Measurements from ENCODE around the gene APBA1.

The APBA1 gene

GRCh38 chr9:69519470-69520240 lies 152.5 kb downstream of the APBA1 start:
- no peak for DNase-seq (ENCODE audit: low spot score)

- DNase-seq (ENCODE audit: low spot score): no peak
Observed at GRCh38 chr9:69516353-69517322, 155.5 kb downstream of the APBA1 start.

GRCh38 chr9:69515810-69516209 lies 156.4 kb downstream of the APBA1 start:
- DNase-seq (ENCODE audit: low spot score): no peak

- no peak for DNase-seq (ENCODE audit: low spot score)
Observed at GRCh38 chr9:69513141-69513820, 158.9 kb downstream of the APBA1 start.

- no peak for DNase-seq (ENCODE audit: low spot score)
Observed at GRCh38 chr9:69504058-69504457, 168.1 kb downstream of the APBA1 start.

GRCh38 chr9:69502671-69503301 lies 169.4 kb downstream of the APBA1 start:
- peak; percentile 24 for DNase-seq (ENCODE audit: low spot score)

GRCh38 chr9:69500896-69501295 lies 171.3 kb downstream of the APBA1 start:
- no peak for DNase-seq (ENCODE audit: low spot score)

- DNase-seq (ENCODE audit: low spot score): no peak
Observed at GRCh38 chr9:69499959-69500358, 172.2 kb downstream of the APBA1 start.

- no peak for DNase-seq (ENCODE audit: low spot score)
Observed at GRCh38 chr9:69499407-69499806, 172.8 kb downstream of the APBA1 start.

- DNase-seq (ENCODE audit: low spot score): no peak
Observed at GRCh38 chr9:69498470-69498869, 173.7 kb downstream of the APBA1 start.

- DNase-seq (ENCODE audit: low spot score): no peak
Observed at GRCh38 chr9:69497816-69498215, 174.4 kb downstream of the APBA1 start.

GRCh38 chr9:69496846-69497450 lies 175.2 kb downstream of the APBA1 start:
- DNase-seq (ENCODE audit: low spot score): no peak

GRCh38 chr9:69495296-69495695 lies 176.9 kb downstream of the APBA1 start:
- no peak for DNase-seq (ENCODE audit: low spot score)

GRCh38 chr9:69494763-69495162 lies 177.4 kb downstream of the APBA1 start:
- DNase-seq (ENCODE audit: low spot score): no peak

- DNase-seq (ENCODE audit: low spot score): no peak
Observed at GRCh38 chr9:69494208-69494607, 178.0 kb downstream of the APBA1 start.

GRCh38 chr9:69486498-69486897 lies 185.7 kb downstream of the APBA1 start:
- DNase-seq (ENCODE audit: low spot score): no peak

GRCh38 chr9:69485466-69485865 lies 186.7 kb downstream of the APBA1 start:
- DNase-seq (ENCODE audit: low spot score): peak; percentile 24

GRCh38 chr9:69483886-69484422 lies 188.2 kb downstream of the APBA1 start:
- DNase-seq (ENCODE audit: low spot score): no peak

GRCh38 chr9:69476797-69477196 lies 195.4 kb downstream of the APBA1 start:
- no peak for DNase-seq (ENCODE audit: low spot score)

GRCh38 chr9:69476016-69476415 lies 196.2 kb downstream of the APBA1 start:
- DNase-seq (ENCODE audit: low spot score): peak; percentile 10

- peak; percentile 6 for DNase-seq (ENCODE audit: low spot score)
Observed at GRCh38 chr9:69474821-69475220, 197.3 kb downstream of the APBA1 start.
